Central memory CD8-positive, alpha-beta T cell (primary cell): ENCODE results near the gene GRHPR.
A peak's percentile ranks its signal among the peaks of the same experiment; 100 is the strongest.
"Not testable (repeated sequence)": the region's sequence is repeated elsewhere in the genome, so short reads cannot be mapped to it uniquely, and the experiment has no call there.

Source experiments
- ATAC-seq: fragments of 150-1000 bp; cut with Tn5 transposase; replicated peaks from 2 replicates; pipeline ENCODE4 v1.10.0; 2022; ENCODE audit warnings: mild to moderate bottlenecking, moderate FRiP score, moderate number of reproducible peaks; ENCODE audit not compliant: poor library complexity, severe bottlenecking; ENCODE audit errors: extremely low read depth
- DNase-seq, 2 donors: peaks; one replicate each; pipeline ENCODE4 v3.0.0; 2021; ENCODE audit warnings: low spot score in 2 of 2
- H3K27ac Mint-ChIP-seq: one replicate; pipeline ENCODE4 v1.8.0; 2022; ENCODE audit warnings: low read depth, mild to moderate bottlenecking, moderate library complexity, mixed read lengths
- H3K27me3 Mint-ChIP-seq: one replicate; pipeline ENCODE4 v1.8.0; 2022; ENCODE audit warnings: mixed read lengths
- H3K36me3 Mint-ChIP-seq: one replicate; pipeline ENCODE4 v1.8.0; 2022; ENCODE audit warnings: mild to moderate bottlenecking, moderate library complexity, mixed read lengths; ENCODE audit not compliant: insufficient read depth
- H3K4me1 Mint-ChIP-seq: one replicate; pipeline ENCODE4 v1.8.0; 2022; ENCODE audit warnings: mixed read lengths
- H3K4me3 Mint-ChIP-seq: one replicate; pipeline ENCODE4 v1.8.0; 2022; ENCODE audit warnings: mild to moderate bottlenecking, moderate library complexity, mixed read lengths
- H3K9me3 Mint-ChIP-seq: one replicate; pipeline ENCODE4 v1.8.0; 2022; ENCODE audit warnings: mixed read lengths

Gene GRHPR

DNA sequence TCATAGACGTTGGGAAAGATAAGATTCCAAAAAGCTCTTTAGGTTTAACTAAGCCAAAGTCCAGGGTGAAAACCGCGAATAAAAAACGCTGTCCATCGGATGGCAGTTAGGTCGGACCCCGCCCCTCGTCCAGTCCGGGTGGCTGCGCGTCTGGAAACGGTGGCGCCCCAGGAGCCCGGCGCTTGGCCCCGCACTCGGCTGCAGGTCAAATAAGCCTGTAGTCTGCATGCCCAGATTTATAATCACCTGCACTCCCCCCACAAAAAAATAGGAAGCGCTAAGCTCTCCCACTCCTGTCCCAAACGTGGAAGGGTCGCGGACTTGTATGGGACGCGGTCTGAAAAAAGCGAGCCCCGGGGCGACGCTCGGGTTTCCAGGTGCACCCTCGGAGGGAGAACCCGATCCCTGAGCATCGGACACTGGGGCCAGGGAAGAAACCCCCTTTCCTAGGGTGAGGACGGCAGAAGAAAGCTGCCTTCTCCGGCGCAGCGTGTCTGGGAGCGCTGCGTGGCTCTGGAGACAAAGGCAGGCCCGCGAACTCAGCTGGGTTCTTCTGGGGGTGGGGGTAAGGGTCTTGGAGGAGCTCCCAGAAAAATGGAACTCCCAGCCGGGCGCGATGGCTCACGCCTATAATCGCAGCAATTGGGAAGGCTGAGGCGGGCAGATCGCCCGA lies 43.7 kb downstream of the GRHPR start:
- H3K9me3 Mint-ChIP-seq, result no peaks in the 10 kb centered on the region
- H3K27me3 Mint-ChIP-seq, result no peaks in the 10 kb centered on the region
- peak overlapping the region; percentile 96 for H3K27ac Mint-ChIP-seq
- H3K4me3 Mint-ChIP-seq, result peak overlapping the region; percentile 94
- DNase-seq (no peak), ATAC-seq (no peak)
- H3K36me3 Mint-ChIP-seq, result peaks cover 25% of the 10 kb centered on the region
- H3K4me1 Mint-ChIP-seq, result peaks cover 35% of the 10 kb centered on the region

DNA sequence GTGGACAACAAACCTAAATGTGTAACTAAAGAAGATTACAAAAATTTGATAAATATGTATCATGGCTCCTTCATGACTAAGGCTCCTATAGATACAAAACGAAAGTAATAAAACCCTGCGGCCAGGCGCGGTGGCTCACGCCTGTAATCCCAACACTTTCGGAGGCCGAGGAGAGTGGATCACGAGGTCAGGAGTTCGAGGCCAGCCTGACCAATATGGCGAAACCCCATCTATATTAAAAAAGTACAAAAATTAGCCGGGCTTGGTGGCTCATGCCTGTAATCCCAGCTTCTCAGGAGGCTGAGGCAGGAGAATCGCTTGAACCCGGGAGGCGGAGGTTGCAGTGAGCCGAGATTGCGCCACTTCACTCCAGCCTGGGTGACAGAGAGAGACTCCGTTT lies 45.0 kb downstream of the GRHPR start:
- H3K27ac Mint-ChIP-seq, DNase-seq, H3K9me3 Mint-ChIP-seq, ATAC-seq, H3K4me3 Mint-ChIP-seq, H3K27me3 Mint-ChIP-seq: not testable (repeated sequence)
- H3K36me3 Mint-ChIP-seq, result peaks cover 25% of the 10 kb centered on the region
- H3K4me1 Mint-ChIP-seq, result peaks cover 36% of the 10 kb centered on the region

DNA sequence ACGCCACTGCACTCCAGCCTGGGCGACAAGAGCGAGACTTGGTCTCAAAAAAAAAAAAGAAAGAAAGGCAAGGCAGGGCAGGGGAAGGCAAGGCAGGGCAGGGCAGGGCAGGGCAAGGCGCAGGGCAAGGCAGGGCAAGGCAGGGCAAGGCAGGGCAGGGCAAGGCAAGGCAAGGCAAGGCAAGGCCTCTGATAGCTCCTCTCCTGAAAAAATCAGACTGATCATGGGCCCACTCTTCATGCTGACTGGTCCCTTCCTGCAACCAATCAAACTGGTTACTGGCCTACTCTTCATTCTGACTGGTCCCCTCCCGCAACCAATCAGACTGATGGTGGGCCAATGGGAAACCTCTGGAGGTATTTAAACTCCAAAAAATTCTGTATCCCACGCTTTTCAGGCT lies 46.1 kb downstream of the GRHPR start:
- Mint-ChIP-seq H3K27ac (no peak overlapping the region), H3K4me1 (peaks cover 25% of the 10 kb centered on the region), H3K36me3 (peaks cover 25% of the 10 kb centered on the region), H3K27me3 (no peaks in the 10 kb centered on the region), H3K4me3 (no peak overlapping the region), H3K9me3 (no peaks in the 10 kb centered on the region)
- no peak for DNase-seq
- ATAC-seq, result no peak

DNA sequence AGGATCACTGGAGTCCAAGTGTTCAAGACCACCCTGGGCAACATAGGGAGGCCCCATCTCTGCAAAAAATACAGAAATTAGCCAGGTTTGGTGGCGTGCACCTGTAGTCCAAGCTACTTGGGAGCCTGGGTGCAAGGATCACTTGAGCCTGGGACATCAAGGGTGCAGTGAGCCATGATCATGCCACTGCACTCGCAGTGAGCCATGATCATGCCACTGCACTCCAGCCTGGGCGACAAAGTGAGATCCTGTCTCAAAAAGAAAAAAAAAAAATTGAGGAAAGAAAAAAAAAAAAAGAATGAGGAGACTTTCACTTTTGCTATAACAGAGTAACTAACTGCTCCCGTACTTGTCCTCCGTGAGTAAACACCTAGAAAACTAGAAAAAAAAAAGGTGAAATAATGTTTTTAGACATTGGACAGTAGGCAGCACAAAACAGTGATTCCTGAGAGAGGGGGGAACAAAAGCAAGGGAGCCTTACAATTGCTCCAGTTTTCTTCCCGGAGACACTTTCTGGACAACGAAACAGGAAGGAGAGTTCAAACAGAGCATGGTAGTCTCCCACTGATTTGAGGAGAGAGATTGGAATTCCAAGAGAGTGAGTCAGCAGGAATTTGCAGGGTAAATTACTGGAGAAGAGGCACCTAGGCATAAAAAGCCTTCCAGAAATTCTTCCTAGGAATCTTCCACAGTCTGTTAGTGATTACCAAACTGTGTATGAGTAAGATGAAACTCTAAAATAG lies 49.6 kb downstream of the GRHPR start:
- Mint-ChIP-seq H3K36me3 (no peaks in the 10 kb centered on the region), H3K4me3 (peak overlapping the region; percentile 61), H3K9me3 (no peaks in the 10 kb centered on the region), H3K27ac (peak overlapping the region; percentile 42), H3K4me1 (peaks cover 6% of the 10 kb centered on the region), H3K27me3 (peaks cover 8% of the 10 kb centered on the region)
- ATAC-seq (no peak), DNase-seq (no peak)

DNA sequence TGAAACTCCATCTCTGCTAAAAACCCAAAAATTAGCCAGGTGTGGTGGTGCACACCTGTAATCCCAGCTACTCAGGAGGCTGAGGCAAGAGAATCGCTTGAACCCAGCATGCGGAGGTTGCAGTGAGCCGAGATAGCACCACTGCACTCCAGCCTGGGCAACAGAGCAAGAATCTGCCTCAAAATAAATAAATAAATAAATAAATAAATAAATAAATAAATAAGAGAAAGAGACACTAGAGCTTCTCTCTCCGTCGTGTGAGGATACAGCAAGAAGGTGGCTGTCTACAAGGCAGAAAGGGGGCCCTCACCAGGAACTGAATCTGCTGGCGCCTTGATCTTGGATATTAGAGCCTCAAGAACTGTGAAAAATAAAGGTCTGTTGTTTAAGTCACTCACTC lies 51.5 kb downstream of the GRHPR start:
- DNase-seq, H3K36me3 Mint-ChIP-seq, H3K4me3 Mint-ChIP-seq, H3K9me3 Mint-ChIP-seq, H3K4me1 Mint-ChIP-seq, ATAC-seq, H3K27ac Mint-ChIP-seq: not testable (repeated sequence)
- H3K27me3 Mint-ChIP-seq, result peaks cover 25% of the 10 kb centered on the region

DNA sequence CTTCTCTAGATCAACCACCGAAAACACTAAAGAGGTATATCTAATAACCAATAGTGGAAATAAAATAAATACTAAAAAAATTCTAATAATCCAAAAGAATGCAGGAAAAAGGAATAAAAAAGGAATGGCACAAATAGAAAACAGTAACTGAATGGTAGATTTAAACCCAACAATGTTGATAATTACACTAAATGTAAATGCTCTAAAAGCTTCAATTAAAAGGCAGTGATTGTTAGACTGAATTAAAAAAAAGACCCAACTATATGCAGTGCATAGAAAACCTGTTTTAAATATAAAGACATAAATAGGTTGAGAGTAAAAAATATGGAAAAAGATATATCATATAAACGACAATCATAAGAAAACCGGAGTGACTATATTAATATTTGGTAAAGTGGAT lies 51.9 kb downstream of the GRHPR start:
- Mint-ChIP-seq H3K9me3 (no peaks in the 10 kb centered on the region), H3K36me3 (no peaks in the 10 kb centered on the region), H3K27me3 (peaks cover 29% of the 10 kb centered on the region), H3K4me1 (peaks cover 6% of the 10 kb centered on the region), H3K27ac (no peak overlapping the region), H3K4me3 (no peak overlapping the region)
- DNase-seq (no peak), ATAC-seq (no peak)

DNA sequence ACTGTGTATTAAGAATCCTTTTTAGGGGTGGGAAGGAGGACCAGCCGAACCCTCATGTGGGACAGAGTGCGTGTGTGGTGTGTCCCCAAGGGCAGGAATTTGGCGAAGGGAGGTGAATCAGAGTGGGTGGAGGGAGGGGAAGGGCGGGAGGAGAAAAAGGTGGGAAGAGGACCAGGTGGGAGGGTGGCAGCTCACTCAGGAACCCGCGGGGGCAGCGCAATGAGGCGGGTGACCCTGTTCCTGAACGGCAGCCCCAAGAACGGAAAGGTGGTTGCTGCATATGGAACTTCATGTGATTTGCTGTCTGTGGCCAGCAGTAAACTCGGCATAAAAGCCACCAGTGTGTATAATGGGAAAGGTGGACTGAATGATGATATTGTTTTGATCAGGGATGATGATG lies 54.4 kb downstream of the GRHPR start:
- DNase-seq (no peak), ATAC-seq (no peak)
- H3K4me1 Mint-ChIP-seq, result peaks cover 5% of the 10 kb centered on the region
- peaks cover 49% of the 10 kb centered on the region for H3K27me3 Mint-ChIP-seq
- H3K27ac Mint-ChIP-seq, result no peak overlapping the region
- no peak overlapping the region for H3K4me3 Mint-ChIP-seq
- no peaks in the 10 kb centered on the region for H3K36me3 Mint-ChIP-seq
- no peaks in the 10 kb centered on the region for H3K9me3 Mint-ChIP-seq

DNA sequence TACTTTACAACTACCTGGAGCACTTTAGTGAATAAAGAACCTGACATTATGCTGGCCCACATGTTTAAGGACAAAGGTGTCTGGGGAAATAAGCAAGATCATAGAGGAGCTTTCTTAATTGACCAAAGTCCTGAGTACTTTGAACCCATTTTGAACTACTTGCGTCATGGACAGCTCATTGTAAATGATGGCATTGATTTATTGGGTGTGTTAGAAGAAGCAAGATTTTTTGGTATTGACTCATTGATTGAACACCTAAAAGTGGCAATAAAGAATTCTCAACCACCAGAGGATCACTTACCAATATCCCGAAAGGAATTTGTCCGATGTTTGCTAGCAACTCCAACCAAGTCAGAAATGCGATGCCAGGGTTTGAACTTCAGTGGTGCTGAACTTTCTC lies 54.9 kb downstream of the GRHPR start:
- not testable (repeated sequence) for H3K27ac Mint-ChIP-seq, H3K4me1 Mint-ChIP-seq, H3K4me3 Mint-ChIP-seq, H3K9me3 Mint-ChIP-seq, DNase-seq, ATAC-seq, H3K36me3 Mint-ChIP-seq
- H3K27me3 Mint-ChIP-seq, result peaks cover 53% of the 10 kb centered on the region

DNA sequence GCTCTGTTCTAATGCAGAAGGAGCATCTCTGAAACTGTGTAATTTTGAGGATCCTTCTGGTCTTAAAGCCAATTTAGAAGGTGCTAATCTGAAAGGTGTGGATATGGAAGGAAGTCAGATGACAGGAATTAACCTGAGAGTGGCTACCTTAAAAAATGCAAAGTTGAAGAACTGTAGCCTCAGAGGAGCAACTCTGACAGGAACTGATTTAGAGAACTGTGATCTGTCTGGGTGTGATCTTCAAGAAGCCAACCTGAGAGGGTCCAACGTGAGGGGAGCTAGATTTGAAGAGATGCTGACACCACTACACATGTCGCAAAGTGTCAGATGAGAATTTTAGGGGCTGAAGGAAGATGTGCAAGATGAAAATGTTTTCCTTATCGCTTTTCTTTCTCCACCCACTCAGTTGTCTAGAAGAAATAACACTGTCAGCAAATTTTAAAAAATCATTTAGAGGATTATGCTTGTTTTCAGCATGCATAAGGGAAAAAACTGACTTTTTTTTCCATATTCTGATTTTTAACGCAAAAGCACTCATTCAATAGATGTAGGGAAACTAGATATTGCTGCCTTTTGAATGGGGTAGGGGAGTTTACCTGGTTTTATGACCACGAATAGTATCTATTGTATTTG lies 55.6 kb downstream of the GRHPR start:
- not testable (repeated sequence) for H3K4me1 Mint-ChIP-seq, H3K36me3 Mint-ChIP-seq, H3K4me3 Mint-ChIP-seq, ATAC-seq, H3K27ac Mint-ChIP-seq, H3K9me3 Mint-ChIP-seq, DNase-seq
- H3K27me3 Mint-ChIP-seq, result peaks cover 53% of the 10 kb centered on the region

DNA sequence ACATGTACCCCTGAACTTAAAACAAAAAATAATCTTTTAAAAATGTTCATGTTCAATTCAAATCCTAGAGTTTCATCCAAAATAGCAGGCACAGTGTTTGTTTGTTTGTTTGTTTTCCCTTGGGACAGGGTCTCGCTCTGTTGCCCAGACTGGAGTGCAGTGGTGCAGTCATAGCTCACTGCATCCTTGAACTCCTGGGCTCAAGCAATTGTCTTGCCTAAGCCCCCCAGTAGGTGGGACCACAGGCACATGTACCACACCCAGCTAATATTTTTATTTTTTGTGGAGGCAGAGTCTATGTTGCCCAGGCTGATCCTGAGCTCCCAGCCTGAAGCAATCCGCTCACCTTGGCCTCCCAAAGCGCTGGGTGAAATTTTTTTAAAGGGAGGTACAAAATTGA lies 58.3 kb downstream of the GRHPR start:
- Mint-ChIP-seq H3K4me1 (peaks cover 11% of the 10 kb centered on the region), H3K9me3 (no peaks in the 10 kb centered on the region), H3K27ac (no peak overlapping the region), H3K36me3 (peaks cover 3% of the 10 kb centered on the region), H3K4me3 (no peak overlapping the region), H3K27me3 (peaks cover 53% of the 10 kb centered on the region)
- DNase-seq, result no peak
- ATAC-seq, result no peak

DNA sequence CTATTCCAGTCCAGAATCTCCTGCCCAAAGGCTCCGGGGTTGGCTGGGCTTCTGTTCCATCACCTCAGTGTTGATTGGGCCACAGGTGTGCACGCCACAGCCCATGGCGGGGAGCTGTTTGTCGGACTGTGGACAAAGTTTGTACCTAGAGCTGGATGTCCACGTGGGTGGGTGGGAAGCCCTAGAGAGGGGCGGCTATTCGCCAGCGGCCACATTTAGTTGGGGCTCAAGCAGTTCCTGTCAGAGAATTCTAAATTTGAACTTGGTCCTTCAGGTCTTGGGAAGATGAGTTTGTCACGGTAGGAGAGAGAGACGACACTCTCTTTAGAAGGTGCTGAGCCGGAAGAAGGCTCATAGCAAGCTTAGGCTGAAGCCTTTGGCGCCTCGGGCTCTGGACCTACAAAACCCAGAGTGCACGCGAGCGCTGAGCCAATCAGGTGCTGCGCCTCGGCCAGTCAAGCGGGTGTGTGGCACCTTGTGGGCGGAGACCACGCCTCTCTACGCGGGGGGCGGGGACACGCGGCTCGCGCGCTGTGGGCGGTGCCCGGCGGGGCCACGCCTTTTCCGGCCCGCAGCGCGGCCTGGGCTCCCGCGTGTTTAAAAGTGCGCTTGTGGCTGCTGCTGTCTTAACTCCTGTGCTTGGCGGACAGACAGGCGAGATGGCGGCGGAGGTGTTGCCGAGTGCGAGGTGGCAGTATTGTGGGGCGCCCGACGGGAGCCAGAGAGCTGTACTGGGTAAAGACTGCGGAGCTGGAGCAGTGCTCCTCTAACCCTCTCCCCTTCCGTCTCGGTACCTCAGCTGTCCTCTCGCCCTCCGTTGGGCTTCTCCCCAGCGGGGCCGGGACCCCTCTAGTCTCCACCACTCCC lies 63.1 kb downstream of the GRHPR start, which contains the start of gene POLR1E:
Gene POLR1E, plus strand, starts transcription at position 560 of the 867 bp plus-strand sequence. Its CDS starts 100 bp downstream, at position 660.
- peak within 1 kb of the TSS; percentile 97 for H3K27ac Mint-ChIP-seq
- H3K36me3 Mint-ChIP-seq, result peaks cover 23% of the 10 kb centered on the region
- peak; percentile 93 for ATAC-seq
- DNase-seq, result peak; percentile 93 to 94
- H3K27me3 Mint-ChIP-seq, result peaks cover 13% of the 10 kb centered on the region
- H3K4me3 Mint-ChIP-seq, result peak within 1 kb of the TSS; percentile 92
- no peaks in the 10 kb centered on the region for H3K9me3 Mint-ChIP-seq
- H3K4me1 Mint-ChIP-seq, result peaks cover 33% of the 10 kb centered on the region

DNA sequence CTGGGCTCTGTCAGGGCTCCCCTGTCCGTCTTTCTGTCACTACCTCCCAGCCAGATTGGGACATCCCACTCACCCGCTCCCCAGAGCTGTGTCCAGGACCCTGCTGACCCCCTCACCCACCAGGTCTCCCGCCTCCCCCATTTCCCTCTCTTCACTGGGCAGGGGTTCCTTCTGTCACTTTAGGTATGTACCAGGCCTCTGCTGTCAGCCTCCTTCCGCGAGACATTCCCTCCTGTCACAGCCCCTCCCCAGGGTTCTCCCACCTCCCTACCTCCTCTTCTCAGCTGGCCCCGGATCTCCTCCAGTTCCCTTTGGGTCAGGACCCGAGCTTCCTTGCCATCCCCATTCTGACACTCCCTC lies 63.7 kb downstream of the GRHPR start:
- DNase-seq, result no peak
- peaks cover 33% of the 10 kb centered on the region for H3K4me1 Mint-ChIP-seq

More for the DNA sequence above, 63.7 kb downstream of the GRHPR start:
- no peak for ATAC-seq
- Mint-ChIP-seq H3K27me3 (peaks cover 11% of the 10 kb centered on the region), H3K4me3 (peak overlapping the region; percentile 92), H3K36me3 (peaks cover 29% of the 10 kb centered on the region), H3K9me3 (no peaks in the 10 kb centered on the region), H3K27ac (peak overlapping the region; percentile 97)
